ENCODE results near the gene MACROD2.

DNA sequence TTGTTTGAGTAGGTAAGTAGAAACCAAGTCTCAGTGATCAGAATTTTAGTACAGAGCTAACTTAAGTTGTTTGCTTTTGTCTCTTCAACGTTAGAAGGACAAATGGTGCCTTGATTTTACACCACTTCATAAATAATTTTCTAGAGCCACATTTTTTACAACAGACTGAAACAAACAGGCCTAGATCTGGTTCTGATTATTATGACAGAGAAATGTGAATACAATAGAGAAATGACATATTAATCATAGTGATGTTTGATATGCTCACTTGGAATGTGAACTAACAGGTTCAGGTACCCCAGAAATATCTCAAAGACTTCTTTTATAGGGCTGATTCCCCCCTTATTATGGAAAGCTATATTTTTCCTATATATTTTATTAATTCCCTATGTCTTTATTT is 1817.4 kb downstream of the MACROD2 start:
- TF ChIP-seq, protein P1, sequence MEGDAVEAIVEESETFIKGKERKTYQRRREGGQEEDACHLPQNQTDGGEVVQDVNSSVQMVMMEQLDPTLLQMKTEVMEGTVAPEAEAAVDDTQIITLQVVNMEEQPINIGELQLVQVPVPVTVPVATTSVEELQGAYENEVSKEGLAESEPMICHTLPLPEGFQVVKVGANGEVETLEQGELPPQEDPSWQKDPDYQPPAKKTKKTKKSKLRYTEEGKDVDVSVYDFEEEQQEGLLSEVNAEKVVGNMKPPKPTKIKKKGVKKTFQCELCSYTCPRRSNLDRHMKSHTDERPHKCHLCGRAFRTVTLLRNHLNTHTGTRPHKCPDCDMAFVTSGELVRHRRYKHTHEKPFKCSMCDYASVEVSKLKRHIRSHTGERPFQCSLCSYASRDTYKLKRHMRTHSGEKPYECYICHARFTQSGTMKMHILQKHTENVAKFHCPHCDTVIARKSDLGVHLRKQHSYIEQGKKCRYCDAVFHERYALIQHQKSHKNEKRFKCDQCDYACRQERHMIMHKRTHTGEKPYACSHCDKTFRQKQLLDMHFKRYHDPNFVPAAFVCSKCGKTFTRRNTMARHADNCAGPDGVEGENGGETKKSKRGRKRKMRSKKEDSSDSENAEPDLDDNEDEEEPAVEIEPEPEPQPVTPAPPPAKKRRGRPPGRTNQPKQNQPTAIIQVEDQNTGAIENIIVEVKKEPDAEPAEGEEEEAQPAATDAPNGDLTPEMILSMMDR (IDR thresholded peaks at IDR 0.05) = no peak
- TF ChIP-seq EZH2 (IDR thresholded peaks at IDR 0.05; ENCODE audit: borderline replicate concordance, insufficient read depth, low read depth, low read length, poor library complexity, severe bottlenecking) = no peak
